Measurements from ENCODE around the gene PCOLCE2.

DNA sequence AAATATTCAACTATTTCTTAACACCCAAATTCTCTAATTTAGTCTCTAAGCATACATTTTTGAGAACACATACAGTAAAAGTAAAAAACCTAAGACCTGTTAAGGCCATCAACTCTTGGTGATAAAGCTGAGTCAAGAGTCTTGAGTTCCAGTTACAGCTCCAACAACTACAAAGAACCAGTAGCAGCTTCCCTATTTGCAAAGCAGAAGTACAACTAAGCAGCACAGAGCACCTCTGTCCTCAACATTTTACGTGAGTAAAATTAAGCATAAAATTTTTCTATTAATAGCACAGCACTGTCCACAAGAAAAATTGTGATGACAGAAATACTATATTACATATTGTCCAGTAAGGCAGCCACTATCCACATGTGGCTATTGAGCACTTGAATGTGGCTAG, 4.4 kb downstream of the PCOLCE2 start:
- no peak for TF ChIP-seq CTCF (IDR thresholded peaks at IDR 0.05)
- TF ChIP-seq POLR2A (IDR thresholded peaks at IDR 0.05) = no peak

Measured in right lobe of liver (tissue), 4 donors.